ENCODE data around the gene MEGF11. TPM values are rescaled to one million over a fixed set of nuclear protein-coding genes. Genes with fewer than 3 reads are reported as not detected.

MEGF11 gene
- total and polyA plus RNA-seq, 2 donors: 0.11 to 0.13 TPM

DNA sequence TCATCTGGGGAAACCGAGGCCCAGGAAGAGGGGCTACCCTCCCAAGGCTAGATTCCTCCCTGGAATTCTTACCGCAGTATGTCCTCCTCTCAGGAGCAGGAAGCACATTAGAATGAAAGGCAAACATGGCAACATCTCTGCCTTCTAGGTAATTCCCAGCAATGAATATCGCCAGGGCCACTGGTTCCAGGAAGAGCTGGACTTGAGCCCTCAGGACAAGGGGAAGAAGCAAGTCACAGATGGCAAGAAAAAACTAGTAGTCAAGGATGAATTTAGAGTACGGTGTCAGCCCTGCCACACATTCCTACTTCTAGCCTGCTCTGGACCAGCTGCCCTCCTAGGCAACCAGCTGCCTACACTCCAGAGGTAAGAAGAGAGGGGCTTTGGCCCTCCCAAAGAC lies 42.9 kb downstream of the MEGF11 start:
- Histone ChIP-seq H3K27ac (ENCODE audit: low read depth) (no peak overlapping the region), H3K4me1 (ENCODE audit: insufficient read depth) (no peaks in the 10 kb centered on the region), H3K4me3 (ENCODE audit: low read depth, low read length) (no peak overlapping the region), H3K36me3 (ENCODE audit: insufficient read depth) (no peaks in the 10 kb centered on the region)
- DNase-seq (ENCODE audit: extremely low spot score): no peak
- 86% methylated on average over 4 of the region's 4 CpGs for WGBS

DNA sequence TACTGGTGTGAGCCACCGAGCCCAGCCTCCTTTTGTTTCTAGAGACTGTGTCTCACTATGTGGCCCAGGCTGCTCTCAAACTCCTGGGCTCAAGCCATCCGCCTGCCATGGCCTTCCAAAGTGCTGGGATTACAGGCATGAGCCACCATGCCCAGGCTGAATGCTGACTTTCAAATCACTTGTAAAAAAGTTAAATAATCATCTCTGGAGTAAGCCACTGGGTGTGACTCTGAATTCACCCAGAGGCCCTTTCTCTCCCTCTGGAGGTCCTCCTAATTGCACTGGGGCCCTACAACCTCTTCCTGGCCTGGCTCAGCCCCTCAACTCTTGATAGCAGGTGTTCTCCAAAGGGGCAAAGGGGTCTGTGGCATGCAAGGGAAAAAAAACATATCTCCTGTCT lies 54.8 kb downstream of the MEGF11 start:
- no peak for DNase-seq (ENCODE audit: extremely low spot score)
- no peak overlapping the region for H3K4me3 ChIP-seq (ENCODE audit: low read depth, low read length)
- H3K27ac ChIP-seq (ENCODE audit: low read depth): no peak overlapping the region
- WGBS: 94% methylated on average over 2 of the region's 2 CpGs
- no peaks in the 10 kb centered on the region for H3K4me1 ChIP-seq (ENCODE audit: insufficient read depth)
- H3K36me3 ChIP-seq (ENCODE audit: insufficient read depth): no peaks in the 10 kb centered on the region

DNA sequence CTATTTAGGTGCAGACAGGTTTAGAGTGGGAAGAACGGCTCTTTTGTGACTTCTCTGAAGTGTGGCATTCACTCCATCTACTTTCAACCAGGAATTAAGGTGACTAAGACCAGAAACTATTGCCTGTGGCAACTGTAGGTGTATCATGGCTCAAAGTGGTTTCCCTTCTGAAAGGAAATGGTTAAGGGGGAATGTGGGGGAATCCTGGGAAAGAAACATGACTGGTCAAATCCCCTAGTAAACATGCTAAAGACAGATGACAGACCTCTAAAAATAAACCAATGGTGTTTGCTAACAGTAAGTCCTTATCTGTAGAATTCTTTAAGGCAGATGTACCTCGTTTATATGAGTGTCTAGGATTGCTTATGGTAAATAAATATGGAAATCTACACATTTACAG lies 56.9 kb downstream of the MEGF11 start:
- Histone ChIP-seq H3K27ac (ENCODE audit: low read depth) (no peak overlapping the region), H3K4me1 (ENCODE audit: insufficient read depth) (no peaks in the 10 kb centered on the region), H3K4me3 (ENCODE audit: low read depth, low read length) (no peak overlapping the region), H3K36me3 (ENCODE audit: insufficient read depth) (no peaks in the 10 kb centered on the region)
- DNase-seq (ENCODE audit: extremely low spot score): no peak
- 27% methylated on average over 2 of the region's 2 CpGs for WGBS

DNA sequence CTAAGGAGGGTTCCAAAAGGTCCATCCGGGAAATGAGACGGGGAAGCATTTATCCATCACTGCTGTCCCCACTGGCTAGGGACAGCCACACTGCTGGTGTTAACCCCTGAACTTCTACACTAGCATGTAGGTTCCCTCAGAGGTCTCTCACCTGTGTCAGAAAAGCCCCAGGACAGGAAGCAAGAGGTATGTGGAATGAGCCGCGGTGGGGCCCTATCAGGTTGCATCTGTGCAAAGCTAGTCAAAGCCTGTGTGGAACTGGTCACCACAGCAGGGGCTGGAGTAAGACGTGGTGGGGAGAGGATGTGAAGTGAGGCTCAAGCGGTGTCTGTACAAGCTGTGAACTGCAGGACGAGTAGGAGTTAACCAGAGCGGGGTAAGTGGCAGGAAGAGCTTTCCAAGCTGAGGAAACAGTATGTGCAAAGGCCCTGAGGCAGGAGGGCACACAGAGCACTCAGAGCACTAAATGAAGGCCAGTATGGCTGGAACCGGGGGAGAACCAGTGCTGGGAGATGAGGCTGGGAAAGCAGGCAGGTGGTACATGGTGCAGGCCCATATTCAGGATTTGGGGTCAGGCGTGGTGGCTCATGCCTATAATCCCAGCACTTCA lies 57.8 kb downstream of the MEGF11 start:
- Histone ChIP-seq H3K27ac (ENCODE audit: low read depth) (no peak overlapping the region), H3K36me3 (ENCODE audit: insufficient read depth) (no peaks in the 10 kb centered on the region), H3K4me3 (ENCODE audit: low read depth, low read length) (no peak overlapping the region), H3K4me1 (ENCODE audit: insufficient read depth) (no peaks in the 10 kb centered on the region)
- 82% methylated on average over 10 of the region's 10 CpGs for WGBS
- DNase-seq (ENCODE audit: extremely low spot score): no peak

DNA sequence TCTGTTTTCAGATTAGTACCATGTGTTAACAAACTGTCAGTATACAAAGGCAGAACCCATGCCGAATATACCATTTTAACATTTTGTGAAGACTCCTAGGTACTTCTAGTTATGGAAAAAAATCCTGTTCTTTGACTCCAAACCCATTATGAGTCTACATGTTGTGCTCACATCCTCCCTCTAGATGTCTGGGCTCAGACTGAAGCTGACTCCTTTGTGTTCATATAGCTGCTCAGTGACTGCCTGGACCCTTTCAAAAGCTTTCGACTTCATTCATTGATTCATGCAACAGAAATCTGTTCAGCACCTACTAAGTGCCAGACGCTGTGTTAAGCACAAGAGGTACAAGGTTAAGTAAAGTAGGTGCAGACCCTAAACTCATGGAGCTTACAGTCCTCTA lies 60.5 kb downstream of the MEGF11 start:
- no peak overlapping the region for H3K4me3 ChIP-seq (ENCODE audit: low read depth, low read length)
- no peaks in the 10 kb centered on the region for H3K4me1 ChIP-seq (ENCODE audit: insufficient read depth)
- H3K27ac ChIP-seq (ENCODE audit: low read depth): no peak overlapping the region
- 87% methylated on average over 3 of the region's 3 CpGs for WGBS
- H3K36me3 ChIP-seq (ENCODE audit: insufficient read depth): no peaks in the 10 kb centered on the region
- no peak for DNase-seq (ENCODE audit: extremely low spot score)

DNA sequence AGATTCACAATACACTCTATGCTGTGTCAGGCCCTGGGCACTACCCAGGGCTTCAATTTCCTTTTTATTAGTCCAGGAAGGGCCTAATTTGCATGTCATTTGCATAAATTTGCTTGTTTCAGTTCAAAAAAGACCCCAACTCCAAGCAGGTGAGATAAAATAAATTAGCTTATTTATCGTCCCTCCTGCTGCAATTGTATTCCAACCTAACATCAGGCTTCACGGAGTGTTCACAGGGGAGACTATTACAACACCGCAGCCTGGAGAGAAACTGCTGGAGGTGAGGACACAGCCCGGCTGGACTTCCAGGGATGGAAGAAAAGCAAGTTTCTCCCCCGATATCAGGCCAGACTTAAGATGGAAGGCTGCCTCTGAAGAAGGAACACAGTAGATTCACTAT lies 62.8 kb downstream of the MEGF11 start:
- Histone ChIP-seq H3K4me3 (ENCODE audit: low read depth, low read length) (no peak overlapping the region), H3K36me3 (ENCODE audit: insufficient read depth) (no peaks in the 10 kb centered on the region)
- 68% methylated on average over 5 of the region's 5 CpGs for WGBS

DNA sequence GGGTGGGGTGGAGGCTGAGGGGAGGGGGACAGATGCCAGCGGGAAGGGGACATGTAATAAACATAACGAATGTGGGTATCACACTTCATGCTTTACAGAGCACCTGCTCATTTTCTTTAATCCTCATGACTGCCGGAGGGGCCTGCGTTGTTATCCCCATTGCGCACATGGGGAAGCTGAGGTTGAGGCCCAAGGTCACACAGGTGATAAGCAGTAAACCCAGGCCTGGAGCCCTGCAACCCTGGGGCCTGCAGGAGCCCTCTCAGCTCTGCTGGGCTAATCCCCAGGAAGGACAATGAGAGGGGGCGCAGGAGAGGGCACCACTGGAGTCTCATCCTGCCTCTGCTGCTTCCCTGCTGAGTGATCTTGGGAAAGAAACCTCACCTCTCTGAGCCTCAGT lies 64.3 kb downstream of the MEGF11 start:
- peaks cover 1% of the 10 kb centered on the region for H3K4me1 ChIP-seq (ENCODE audit: insufficient read depth)
- no peaks in the 10 kb centered on the region for H3K36me3 ChIP-seq (ENCODE audit: insufficient read depth)
- 64% methylated on average over 6 of the region's 6 CpGs for WGBS
- no peak overlapping the region for H3K27ac ChIP-seq (ENCODE audit: low read depth)
- DNase-seq (ENCODE audit: extremely low spot score): no peak
- H3K4me3 ChIP-seq (ENCODE audit: low read depth, low read length): no peak overlapping the region

More for the DNA sequence above, 62.8 kb downstream of the MEGF11 start:
- no peak overlapping the region for H3K27ac ChIP-seq (ENCODE audit: low read depth)
- peaks cover 1% of the 10 kb centered on the region for H3K4me1 ChIP-seq (ENCODE audit: insufficient read depth)
- DNase-seq (ENCODE audit: extremely low spot score): no peak

DNA sequence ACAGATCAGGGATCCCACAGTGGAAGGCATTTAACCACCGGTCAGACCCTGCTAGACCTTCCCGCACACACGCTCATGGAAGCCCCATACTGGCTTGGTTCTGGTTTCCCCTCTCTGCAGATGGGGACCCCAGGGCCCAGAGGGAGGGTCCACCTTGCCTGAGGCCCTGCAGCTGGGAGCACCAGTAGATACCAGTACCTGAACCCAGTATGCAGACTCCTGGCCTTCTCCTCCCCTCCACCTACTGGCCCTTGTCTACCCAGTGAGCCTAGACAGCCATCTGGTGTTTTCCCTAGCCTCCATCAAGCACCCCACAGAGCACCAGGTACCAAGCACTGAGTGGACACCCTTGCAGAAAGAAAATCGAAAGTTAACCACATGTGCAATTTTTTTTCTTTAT lies 65.1 kb downstream of the MEGF11 start:
- 82% methylated on average over 4 of the region's 4 CpGs for WGBS
- no peak overlapping the region for H3K4me3 ChIP-seq (ENCODE audit: low read depth, low read length)
- no peak for DNase-seq (ENCODE audit: extremely low spot score)
- H3K27ac ChIP-seq (ENCODE audit: low read depth): no peak overlapping the region
- H3K4me1 ChIP-seq (ENCODE audit: insufficient read depth): peaks cover 1% of the 10 kb centered on the region
- no peaks in the 10 kb centered on the region for H3K36me3 ChIP-seq (ENCODE audit: insufficient read depth)

DNA sequence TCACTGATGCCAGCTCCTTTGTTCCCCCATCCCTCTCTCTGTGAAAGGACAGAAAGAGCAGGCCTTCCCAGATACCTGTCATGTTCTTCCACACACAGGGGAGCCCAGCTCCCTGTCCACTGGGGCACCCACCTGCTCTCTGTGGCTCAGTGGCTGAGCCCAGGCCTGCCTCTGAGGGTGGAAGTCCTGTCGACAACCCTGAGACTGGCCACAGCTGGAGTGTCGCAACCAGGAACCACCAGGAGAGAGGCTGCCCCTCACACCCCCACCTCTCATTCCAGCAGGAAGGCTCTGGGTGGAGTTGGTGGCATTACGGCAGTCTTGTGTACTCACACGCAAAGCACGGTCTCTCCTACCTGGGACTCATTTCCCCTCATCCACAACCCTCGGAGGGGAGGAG lies 66.3 kb downstream of the MEGF11 start:
- Histone ChIP-seq H3K36me3 (ENCODE audit: insufficient read depth) (no peaks in the 10 kb centered on the region), H3K4me3 (ENCODE audit: low read depth, low read length) (no peak overlapping the region), H3K27ac (ENCODE audit: low read depth) (no peak overlapping the region), H3K4me1 (ENCODE audit: insufficient read depth) (peaks cover 1% of the 10 kb centered on the region)
- 78% methylated on average over 6 of the region's 6 CpGs for WGBS
- no peak for DNase-seq (ENCODE audit: extremely low spot score)

DNA sequence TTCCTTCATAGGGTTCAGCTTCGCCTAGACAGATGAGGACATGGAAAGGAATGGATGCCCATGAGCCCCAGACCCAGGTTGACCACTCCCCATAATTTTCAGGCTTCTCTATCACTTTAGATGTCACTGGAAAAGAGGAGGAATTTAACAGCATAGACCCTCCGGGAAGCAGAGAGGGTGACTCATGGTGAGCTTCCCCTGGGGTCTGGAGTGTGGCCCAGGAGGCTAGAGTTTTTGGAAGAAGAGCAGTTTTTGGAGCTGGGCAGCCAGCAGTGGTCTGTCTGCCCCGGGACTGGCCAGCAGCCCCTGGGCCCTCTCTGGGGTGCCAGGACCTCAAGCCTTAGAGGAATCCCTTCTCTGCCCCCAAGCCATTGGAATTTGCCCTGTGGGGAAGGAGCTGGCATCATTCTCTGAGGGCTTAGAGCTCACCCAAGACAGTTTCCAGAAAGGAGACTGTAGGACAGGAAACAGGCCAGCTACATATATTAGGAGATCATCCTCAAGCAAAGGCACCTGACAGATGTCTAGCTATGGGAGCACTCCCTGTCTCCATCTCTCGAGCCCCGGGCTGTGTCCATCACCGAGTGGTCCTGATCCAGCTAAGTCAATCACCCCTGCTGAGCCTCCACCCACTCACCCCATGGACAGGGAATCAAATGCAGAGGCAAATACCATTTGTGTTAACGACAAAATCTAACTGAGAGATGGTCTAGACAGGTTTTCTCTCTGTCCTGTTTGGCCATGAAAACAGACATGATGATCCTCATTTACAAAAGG lies 67.3 kb downstream of the MEGF11 start:
- Histone ChIP-seq H3K36me3 (ENCODE audit: insufficient read depth) (no peaks in the 10 kb centered on the region), H3K4me3 (ENCODE audit: low read depth, low read length) (no peak overlapping the region), H3K27ac (ENCODE audit: low read depth) (no peak overlapping the region), H3K4me1 (ENCODE audit: insufficient read depth) (peaks cover 1% of the 10 kb centered on the region)
- no peak for DNase-seq (ENCODE audit: extremely low spot score)
- 70% methylated on average over 7 of the region's 7 CpGs for WGBS

DNA sequence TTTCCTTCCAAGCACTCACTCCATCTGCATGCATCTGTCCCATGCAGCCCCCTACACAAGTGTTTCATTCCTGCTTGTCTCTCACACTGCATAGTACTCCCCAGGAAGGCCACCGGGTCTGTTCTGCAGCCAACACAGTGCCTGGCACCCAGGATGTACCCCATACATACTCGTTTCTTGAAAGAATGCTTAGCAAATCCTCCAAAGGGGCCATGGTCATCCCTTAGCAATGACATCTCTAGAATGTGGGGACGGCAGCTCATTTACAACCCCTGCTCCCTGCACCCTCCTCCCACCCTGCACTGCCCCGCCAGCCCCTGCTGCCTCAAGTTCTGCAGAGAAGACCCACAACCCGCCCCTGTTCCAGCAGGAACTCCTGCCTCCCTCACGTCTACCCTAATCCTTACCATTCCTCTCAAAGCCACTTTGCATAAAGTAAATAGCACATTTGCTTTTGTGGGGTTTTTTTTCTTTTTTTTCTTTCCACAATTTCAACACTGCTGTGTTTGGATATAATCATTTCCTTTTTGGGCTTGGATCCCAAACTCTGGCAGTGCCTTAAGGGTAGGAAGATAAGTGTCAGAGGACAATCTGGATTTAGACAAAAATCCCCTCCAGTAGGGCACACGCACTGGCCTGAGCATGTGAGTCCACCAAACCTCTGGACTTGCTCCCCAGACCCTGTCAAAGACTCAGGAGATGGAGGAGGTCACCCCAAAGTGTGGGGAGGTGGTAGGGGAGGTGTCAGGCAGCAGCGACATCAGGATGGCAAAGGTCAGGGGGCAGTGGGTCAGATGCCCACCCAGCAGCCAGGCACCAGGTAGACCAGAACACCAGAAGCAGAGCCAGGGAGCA lies 68.4 kb downstream of the MEGF11 start:
- Histone ChIP-seq H3K27ac (ENCODE audit: low read depth) (no peak overlapping the region), H3K4me3 (ENCODE audit: low read depth, low read length) (no peak overlapping the region), H3K4me1 (ENCODE audit: insufficient read depth) (peaks cover 1% of the 10 kb centered on the region), H3K36me3 (ENCODE audit: insufficient read depth) (no peaks in the 10 kb centered on the region)
- no peak for DNase-seq (ENCODE audit: extremely low spot score)
- 43% methylated on average over 8 of the region's 8 CpGs for WGBS

DNA sequence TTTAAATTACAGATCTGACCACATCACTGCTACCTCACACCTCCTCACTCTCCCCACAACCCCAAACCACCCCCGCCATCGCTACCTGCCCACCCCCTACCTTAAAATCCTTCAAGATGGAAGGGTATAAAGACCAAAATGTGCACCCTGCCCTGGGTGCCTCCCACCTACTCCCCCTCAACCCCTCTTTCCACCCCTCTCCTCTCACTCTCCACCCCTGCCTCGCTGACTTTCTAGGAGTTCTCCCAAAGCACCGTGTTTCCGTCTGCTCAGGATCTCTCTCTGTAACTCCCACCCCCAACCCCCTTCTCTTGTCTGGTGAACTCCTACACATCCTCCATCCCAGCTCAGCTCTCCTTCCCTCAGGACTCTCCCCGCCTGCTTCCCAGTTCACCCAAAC lies 69.1 kb downstream of the MEGF11 start:
- H3K36me3 ChIP-seq (ENCODE audit: insufficient read depth): no peaks in the 10 kb centered on the region
- 60% methylated on average over 6 of the region's 6 CpGs for WGBS

DNA sequence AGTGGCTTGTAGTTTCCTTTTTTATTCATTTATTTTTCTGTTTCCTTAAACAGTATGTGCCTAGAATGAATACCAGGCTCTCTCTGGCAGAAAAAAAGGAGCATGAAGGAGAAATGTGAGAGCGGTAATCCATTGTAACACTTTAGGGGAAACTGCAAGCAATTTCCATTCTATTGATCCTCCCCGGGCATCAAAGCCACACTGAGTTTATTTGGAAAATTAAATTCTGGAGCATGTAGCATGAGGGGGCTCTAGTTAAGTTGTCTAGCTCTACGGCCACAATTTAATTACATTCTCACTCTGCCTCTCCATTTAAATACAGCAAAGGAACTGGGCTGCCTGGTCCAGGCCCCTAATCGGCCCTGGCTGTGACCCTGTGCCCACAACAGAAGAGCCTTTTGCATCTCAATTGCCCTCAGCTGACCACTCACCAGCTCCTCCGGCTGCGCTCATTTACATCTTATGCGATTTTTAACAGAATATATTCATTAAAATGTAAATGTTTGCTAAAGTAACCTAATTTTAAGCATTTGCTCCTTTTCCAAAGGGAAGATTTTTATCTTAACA lies 72.9 kb downstream of the MEGF11 start:
- Histone ChIP-seq H3K36me3 (ENCODE audit: insufficient read depth) (no peaks in the 10 kb centered on the region), H3K27ac (ENCODE audit: low read depth) (no peak overlapping the region), H3K4me1 (ENCODE audit: insufficient read depth) (no peaks in the 10 kb centered on the region), H3K4me3 (ENCODE audit: low read depth, low read length) (no peak overlapping the region)
- 65% methylated on average over 7 of the region's 7 CpGs for WGBS
- no peak for DNase-seq (ENCODE audit: extremely low spot score)

More for the DNA sequence above, 69.1 kb downstream of the MEGF11 start:
- no peak overlapping the region for H3K4me3 ChIP-seq (ENCODE audit: low read depth, low read length)
- H3K4me1 ChIP-seq (ENCODE audit: insufficient read depth): peaks cover 1% of the 10 kb centered on the region
- H3K27ac ChIP-seq (ENCODE audit: low read depth): no peak overlapping the region
- no peak for DNase-seq (ENCODE audit: extremely low spot score)
